Pancreas (tissue), 10 donors: Measurements from ENCODE around the gene FXN. TPM values are rescaled to one million over a fixed set of nuclear protein-coding genes. Genes with fewer than 3 reads are reported as not detected.

ENCODE experiments used
- ATAC-seq, 4 donors: fragments of 200-7000 bp; cut with Tn5 transposase; one replicate each; pipeline versions ENCODE4 v1.8.0 to v1.9.1; 2020; ENCODE audit warnings: mild to moderate bottlenecking in 4 of 4, moderate library complexity in 4 of 4
- DNase-seq, 6 donors: peaks; one replicate each; pipeline ENCODE4 v3.0.0-alpha.2; 2020
- FAIRE-seq: peaks from 2 replicates; lab custom pipeline; 2012; peaks lifted over from hg19 to GRCh38; lab: Jason Lieb, UNC
- H3K27ac ChIP-seq, 4 donors: fragments of 200-600 bp; sonication (generic); 1 replicate in 3 of 4; 2 replicates in 1 of 4; pipeline versions ENCODE4 v1.5.0 to v1.8.0; 2020
- H3K27me3 ChIP-seq, 4 donors: fragments of 200-600 bp; one replicate each; pipeline ENCODE4 v1.8.0; 2021
- H3K36me3 ChIP-seq, 3 donors: fragments of 200-600 bp; sonication (generic) in 1 of 3; one replicate each; pipeline versions ENCODE4 v1.5.0 to v1.8.0; 2020 to 2021
- H3K4me1 ChIP-seq, 3 donors: fragments of 200-600 bp; one replicate each; pipeline ENCODE4 v1.8.0; 2021
- H3K4me3 ChIP-seq, 4 donors: fragments of 200-600 bp; sonication (generic) in 2 of 4; one replicate each; pipeline versions ENCODE4 v1.5.0 to v1.8.0; 2020 to 2021
- H3K9me3 ChIP-seq, 4 donors: fragments of 200-600 bp; one replicate each; pipeline ENCODE4 v1.8.0; 2021
- CTCF ChIP-seq, 4 donors: fragments of 200-600 bp; sonication (generic) in 3 of 4; IDR thresholded peaks; one replicate each; pipeline versions ENCODE4 v1.5.0 to v1.8.0; 2021; ENCODE audit warnings: antibody characterized with exemption in 4 of 4
- WGBS, 2 donors: extraction: QIAGEN DNeasy Blood & Tissue Kit; methylation state at CpG; one replicate each; pipeline ENCODE4 v1.1.7; 2013; 5-methylcytosine and 5-hydroxymethylcytosine counted together
- intact Hi-C, 3 donors: fragments of 100-400 bp; cut with DNase I; formaldehyde crosslinking; loops; one replicate each; pipeline versions ENCODE4 v1.11.1 to v1.14.2; 2022
- polyA plus RNA-seq, 2 donors: library from polyadenylated mRNA; stranded (reverse); fragments of 200-250 nt; gene quantifications; one replicate each; pipeline ENCODE4 v1.2.3, GENCODE V29; 2013
- total RNA-seq, 6 donors: library from RNA; stranded (reverse); fragmentation: NEBNext Ultra II Directional in 4 of 6; extraction: Animal tissue kit (Norgen Biotek cat#: 25700) in 4 of 6; gene quantifications; one replicate each; pipeline versions ENCODE4 v1.2.1 to v1.2.4, GENCODE V29; 2021 to 2023
- donor health status: healthy with polysubstance abuse.
- donor health status: DM: no; HTN: no; CAD: no; lungs with moderate emphysema.
- donor health status: DM: no; HTN: no; CAD: no.
- donor health status: control.
- donor health status: control.
- donor health status: Bipolar disorder and iron deficiency.
- donor health status: DM: yes; HTN: yes; CAD: no.
- donor health status: DM: no; HTN: no; CAD: no.
- donor health status: DM: no; HTN: no; CAD: no.
- donor health status: DM: yes; HTN: yes; CAD: no.

Gene FXN
- total and polyA plus RNA-seq, 8 donors = 6.2 to 12.0 (median 8.9) TPM

- ATAC-seq (peak; percentile 64 to 78 (median 76)), DNase-seq (no peak), FAIRE-seq (no peak)
- 37 to 50% methylated on average over 1 of the region's 1 CpG for WGBS, 2 donors
- no peak overlapping the region for H3K4me3 ChIP-seq
- no peaks in the 10 kb centered on the region for H3K36me3 ChIP-seq
- intact Hi-C loops = loop anchor here in 1 of 3 donors (10.0 kb wide), 1 partner anchor 77 kb away; no protein-coding TSS in a partner anchor
- H3K4me1 ChIP-seq = peaks cover 5 to 13% (median 6%) of the 10 kb centered on the region in 3 donors
- H3K9me3 ChIP-seq = no peaks in the 10 kb centered on the region
- no peaks in the 10 kb centered on the region for H3K27me3 ChIP-seq
- H3K27ac ChIP-seq = peak overlapping the region in 1 of 4 donors; percentile 39
- no peak for TF ChIP-seq CTCF (IDR thresholded peaks at IDR 0.05)
These were observed 96.1 kb downstream of the FXN start for GRCh38 chr9:69131682-69132081.

- TF ChIP-seq CTCF (IDR thresholded peaks at IDR 0.05) = no peak
- Histone ChIP-seq H3K9me3 (no peaks in the 10 kb centered on the region), H3K4me1 (peaks cover 5 to 13% (median 6%) of the 10 kb centered on the region in 3 donors), H3K27ac (no peak overlapping the region), H3K4me3 (no peak overlapping the region), H3K36me3 (no peaks in the 10 kb centered on the region), H3K27me3 (no peaks in the 10 kb centered on the region)
- ATAC-seq (no peak), DNase-seq (no peak), FAIRE-seq (no peak)
- 70 to 74% methylated on average over 4 of the region's 4 CpGs for WGBS, 2 donors
- intact Hi-C loops = loop anchor here in 1 of 3 donors (10.0 kb wide), 1 partner anchor 78 kb away; no protein-coding TSS in a partner anchor
These were observed 96.8 kb downstream of the FXN start for GRCh38 chr9:69132361-69132760.

- no peak overlapping the region for H3K4me3 ChIP-seq
- intact Hi-C loops = loop anchor here in 1 of 3 donors (10.0 kb wide), 1 partner anchor 80 kb away; no protein-coding TSS in a partner anchor
- no peak overlapping the region for H3K27ac ChIP-seq
- no peak for TF ChIP-seq CTCF (IDR thresholded peaks at IDR 0.05)
- FAIRE-seq (no peak), DNase-seq (no peak), ATAC-seq (no peak)
- WGBS, 2 donors = 94% methylated on average over 6 of the region's 6 CpGs
- H3K36me3 ChIP-seq = no peaks in the 10 kb centered on the region
- H3K9me3 ChIP-seq = no peaks in the 10 kb centered on the region
- H3K4me1 ChIP-seq = peaks cover 0 to 13% (median 5%) of the 10 kb centered on the region in 3 donors
- no peaks in the 10 kb centered on the region for H3K27me3 ChIP-seq
These were observed 98.9 kb downstream of the FXN start for GRCh38 chr9:69134412-69134811.

- WGBS, 2 donors = 92 to 96% methylated on average over 2 of the region's 2 CpGs
- Histone ChIP-seq H3K36me3 (no peaks in the 10 kb centered on the region), H3K27me3 (no peaks in the 10 kb centered on the region), H3K4me3 (no peak overlapping the region), H3K4me1 (peaks cover 0 to 5% (median 4%) of the 10 kb centered on the region in 3 donors), H3K9me3 (no peaks in the 10 kb centered on the region), H3K27ac (no peak overlapping the region)
- no peak for DNase-seq
- intact Hi-C loops = loop anchor here in 1 of 3 donors (10.0 kb wide), 1 partner anchor 81 kb away; no protein-coding TSS in a partner anchor
- FAIRE-seq = no peak
- no peak for ATAC-seq
- TF ChIP-seq CTCF (IDR thresholded peaks at IDR 0.05) = no peak
These were observed 100.6 kb downstream of the FXN start for GRCh38 chr9:69136185-69136584.

GRCh38 chr9:69136779-69137178 is 101.2 kb downstream of the FXN start:
- no peak for DNase-seq
- intact Hi-C loops = loop anchor here in 1 of 3 donors (10.0 kb wide), 1 partner anchor 82 kb away; no protein-coding TSS in a partner anchor
- WGBS, 2 donors = 82 to 87% methylated on average over 7 of the region's 7 CpGs

More at GRCh38 chr9:69136779-69137178, 101.2 kb downstream of the FXN start:
- no peak for ATAC-seq
- H3K4me1 ChIP-seq = peaks cover 0 to 5% (median 0%) of the 10 kb centered on the region in 3 donors
- H3K4me3 ChIP-seq = no peak overlapping the region
- TF ChIP-seq CTCF (IDR thresholded peaks at IDR 0.05) = no peak
- no peaks in the 10 kb centered on the region for H3K36me3 ChIP-seq
- FAIRE-seq = no peak
- H3K9me3 ChIP-seq = no peaks in the 10 kb centered on the region
- no peak overlapping the region for H3K27ac ChIP-seq
- no peaks in the 10 kb centered on the region for H3K27me3 ChIP-seq
